Smooth muscle cell (in vitro differentiated cells): ENCODE data around the gene FAM78B. TPM values are rescaled to one million over a fixed set of nuclear protein-coding genes. Genes with fewer than 3 reads are reported as not detected.

Experiments
- DNase-seq: peaks from one replicate; lab custom pipeline; 2025; ENCODE audit not compliant: unreplicated experiment; lab: John Stamatoyannopoulos, UW
- H2AFZ ChIP-seq: fragments of 200-600 bp; sonication (generic); 2 replicates; pipeline ENCODE4 v1.6.0; 2016; ENCODE audit warnings: antibody characterized with exemption, low read depth, mild to moderate bottlenecking
- H3F3A ChIP-seq: fragments of 200-600 bp; sonication (generic); 2 replicates; pipeline ENCODE4 v1.6.0; 2017; ENCODE audit warnings: antibody characterized with exemption, low read depth
- H3K27ac ChIP-seq: fragments of 200-600 bp; sonication (generic); 2 replicates; pipeline ENCODE4 v1.5.1; 2016; ENCODE audit warnings: low read depth, mild to moderate bottlenecking
- H3K27me3 ChIP-seq: fragments of 200-600 bp; sonication (generic); 2 replicates; pipeline ENCODE4 v1.6.1; 2016; ENCODE audit warnings: low read depth, mild to moderate bottlenecking
- H3K36me3 ChIP-seq: fragments of 200-600 bp; sonication (generic); 2 replicates; pipeline ENCODE4 v1.5.1; 2016; ENCODE audit warnings: low read depth
- H3K4me1 ChIP-seq: fragments of 200-600 bp; sonication (generic); 2 replicates; pipeline ENCODE4 v1.5.1; 2016; ENCODE audit warnings: low read depth
- H3K4me2 ChIP-seq: fragments of 200-600 bp; sonication (generic); 2 replicates; pipeline ENCODE4 v1.6.0; 2016; ENCODE audit warnings: mild to moderate bottlenecking
- H3K4me3 ChIP-seq: fragments of 200-600 bp; sonication (generic); 2 replicates; pipeline ENCODE4 v1.5.1; 2016; ENCODE audit warnings: mild to moderate bottlenecking
- H3K79me2 ChIP-seq: fragments of 200-600 bp; sonication (generic); 2 replicates; pipeline ENCODE4 v1.6.0; 2016; ENCODE audit warnings: low read depth, mild to moderate bottlenecking
- H3K9ac ChIP-seq: fragments of 200-600 bp; sonication (generic); 2 replicates; pipeline ENCODE4 v1.6.0; 2016; ENCODE audit warnings: low read depth
- H3K9me3 ChIP-seq: fragments of 200-600 bp; sonication (generic); replicated peaks from 2 replicates; pipeline ENCODE4 v1.5.1; 2016; ENCODE audit warnings: low read depth
- H4K20me1 ChIP-seq: fragments of 200-600 bp; sonication (generic); 2 replicates; pipeline ENCODE4 v1.6.0; 2016; ENCODE audit warnings: low read depth
- WGBS: methylation state at CpG from one replicate; pipeline ENCODE4 v1.1.7; 2016; ENCODE audit warnings: low lambda C conversion rate; 5-methylcytosine and 5-hydroxymethylcytosine counted together
- polyA plus RNA-seq: library from polyadenylated mRNA; unstranded; fragments of >200 nt; fragmentation: Nextera tagmentation; extraction: Ambion mirVana; gene quantifications from 2 replicates; pipeline ENCODE4 v1.2.1, GENCODE V29; 2016
- total RNA-seq: library from RNA; depleted of rRNA; stranded (reverse); fragments of >200 nt; gene quantifications from 2 replicates; pipeline ENCODE4 v1.2.3, GENCODE V29; 2014
- TF ChIP-seq, protein P1 (sequence below): fragments of 200-600 bp; sonication (generic); IDR thresholded peaks from 2 replicates; pipeline ENCODE4 v1.5.1; 2017; ENCODE audit warnings: borderline replicate concordance, mild to moderate bottlenecking, antibody characterized with exemption; ENCODE audit not compliant: insufficient read depth, poor library complexity, severe bottlenecking

The FAM78B gene
- total and polyA plus RNA-seq, 2 experiments from 2014 or later, result 0.27 TPM; not detected in 1

DNA sequence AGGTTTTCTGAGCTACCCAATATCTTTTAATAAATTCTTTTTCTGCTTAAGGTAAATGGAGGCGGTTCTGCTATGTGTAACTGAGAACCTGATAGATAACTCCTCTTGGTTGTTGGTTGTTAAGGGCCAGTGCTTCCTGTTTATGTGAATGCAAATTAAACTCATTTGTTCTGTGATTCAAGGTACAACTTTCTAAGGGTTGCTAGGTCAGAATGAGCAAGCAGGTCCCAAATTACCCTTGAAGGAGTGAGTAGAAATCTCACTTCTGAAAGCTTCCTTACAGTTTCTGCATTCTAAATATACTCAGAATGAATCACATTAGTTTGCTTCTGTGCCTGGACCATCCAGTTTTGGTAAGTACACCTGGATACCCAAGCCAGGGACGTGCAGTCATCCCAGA lies 15.5 kb upstream of the FAM78B start:
- no peak for DNase-seq
- Histone ChIP-seq H3F3A (no peaks in the 10 kb centered on the region), H3K4me2 (no peak overlapping the region), H3K4me1 (no peaks in the 10 kb centered on the region), H3K27me3 (no peaks in the 10 kb centered on the region), H3K4me3 (no peak overlapping the region), H3K36me3 (no peaks in the 10 kb centered on the region), H3K27ac (no peak overlapping the region), H3K9me3 (no peaks in the 10 kb centered on the region), H4K20me1 (no peaks in the 10 kb centered on the region), H3K79me2 (no peaks in the 10 kb centered on the region), H3K9ac (no peak overlapping the region), H2AFZ (no peak overlapping the region)
- TF ChIP-seq, protein P1, sequence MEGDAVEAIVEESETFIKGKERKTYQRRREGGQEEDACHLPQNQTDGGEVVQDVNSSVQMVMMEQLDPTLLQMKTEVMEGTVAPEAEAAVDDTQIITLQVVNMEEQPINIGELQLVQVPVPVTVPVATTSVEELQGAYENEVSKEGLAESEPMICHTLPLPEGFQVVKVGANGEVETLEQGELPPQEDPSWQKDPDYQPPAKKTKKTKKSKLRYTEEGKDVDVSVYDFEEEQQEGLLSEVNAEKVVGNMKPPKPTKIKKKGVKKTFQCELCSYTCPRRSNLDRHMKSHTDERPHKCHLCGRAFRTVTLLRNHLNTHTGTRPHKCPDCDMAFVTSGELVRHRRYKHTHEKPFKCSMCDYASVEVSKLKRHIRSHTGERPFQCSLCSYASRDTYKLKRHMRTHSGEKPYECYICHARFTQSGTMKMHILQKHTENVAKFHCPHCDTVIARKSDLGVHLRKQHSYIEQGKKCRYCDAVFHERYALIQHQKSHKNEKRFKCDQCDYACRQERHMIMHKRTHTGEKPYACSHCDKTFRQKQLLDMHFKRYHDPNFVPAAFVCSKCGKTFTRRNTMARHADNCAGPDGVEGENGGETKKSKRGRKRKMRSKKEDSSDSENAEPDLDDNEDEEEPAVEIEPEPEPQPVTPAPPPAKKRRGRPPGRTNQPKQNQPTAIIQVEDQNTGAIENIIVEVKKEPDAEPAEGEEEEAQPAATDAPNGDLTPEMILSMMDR, result no peak
- 85% methylated on average over 2 of the region's 2 CpGs for WGBS

DNA sequence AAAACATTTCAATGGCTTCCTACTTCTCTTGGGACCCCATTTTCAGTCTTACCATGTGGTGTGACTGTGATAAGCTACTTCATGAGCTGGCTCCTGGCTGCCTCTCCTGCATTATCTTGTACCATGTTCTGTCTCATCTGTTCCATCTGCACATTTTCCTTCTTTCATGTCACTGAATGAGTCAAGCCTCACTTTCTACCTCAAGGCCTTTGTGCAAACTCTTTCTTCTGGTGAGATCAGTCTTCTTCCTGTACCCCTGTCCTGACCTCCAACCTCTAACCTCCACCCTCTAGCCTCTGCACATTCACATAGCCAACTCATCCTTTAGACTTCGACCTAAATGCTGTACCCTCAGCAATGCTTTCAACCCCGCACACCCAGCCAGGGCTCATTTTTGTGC lies 9.6 kb upstream of the FAM78B start:
- H3K4me2 ChIP-seq, result no peak overlapping the region
- H3K4me3 ChIP-seq, result no peak overlapping the region
- H2AFZ ChIP-seq, result no peak overlapping the region
- no peaks in the 10 kb centered on the region for H3K4me1 ChIP-seq
- H3K9me3 ChIP-seq, result no peaks in the 10 kb centered on the region
- no peak overlapping the region for H3K27ac ChIP-seq
- DNase-seq, result no peak
- WGBS, result 89% methylated on average over 2 of the region's 2 CpGs
- TF ChIP-seq, protein P1, result no peak
- no peak overlapping the region for H3K9ac ChIP-seq
- H3F3A ChIP-seq, result no peaks in the 10 kb centered on the region
- no peaks in the 10 kb centered on the region for H4K20me1 ChIP-seq
- no peaks in the 10 kb centered on the region for H3K36me3 ChIP-seq
- H3K27me3 ChIP-seq, result peaks cover 3% of the 10 kb centered on the region
- no peaks in the 10 kb centered on the region for H3K79me2 ChIP-seq

DNA sequence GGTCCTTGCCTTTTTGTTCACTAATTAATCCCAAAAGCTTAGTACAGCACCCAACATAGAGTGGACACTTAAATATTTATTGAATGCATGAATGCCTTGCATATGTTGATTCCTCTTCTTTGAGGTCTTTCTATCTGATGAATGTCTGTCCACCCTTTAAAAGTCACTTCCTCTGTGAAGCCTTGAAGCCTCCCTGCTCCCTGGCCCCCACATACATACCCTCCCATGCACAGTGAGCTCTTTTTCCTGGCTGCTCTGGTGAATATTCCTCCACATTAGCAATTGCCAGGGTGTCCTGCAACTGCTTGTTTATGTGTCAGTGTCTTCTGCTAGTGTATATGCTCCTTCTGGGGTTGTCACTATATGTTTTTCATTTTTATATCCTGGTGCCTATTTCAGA lies 8.2 kb upstream of the FAM78B start:
- Histone ChIP-seq H3K36me3 (no peaks in the 10 kb centered on the region), H3K9ac (no peak overlapping the region), H3K79me2 (no peaks in the 10 kb centered on the region), H3K4me2 (no peak overlapping the region), H3K27ac (no peak overlapping the region), H3K9me3 (no peaks in the 10 kb centered on the region), H4K20me1 (no peaks in the 10 kb centered on the region), H2AFZ (no peak overlapping the region), H3K4me3 (no peak overlapping the region), H3K27me3 (peaks cover 9% of the 10 kb centered on the region), H3K4me1 (no peaks in the 10 kb centered on the region), H3F3A (no peaks in the 10 kb centered on the region)
- TF ChIP-seq, protein P1, result no peak
- no peak for DNase-seq

DNA sequence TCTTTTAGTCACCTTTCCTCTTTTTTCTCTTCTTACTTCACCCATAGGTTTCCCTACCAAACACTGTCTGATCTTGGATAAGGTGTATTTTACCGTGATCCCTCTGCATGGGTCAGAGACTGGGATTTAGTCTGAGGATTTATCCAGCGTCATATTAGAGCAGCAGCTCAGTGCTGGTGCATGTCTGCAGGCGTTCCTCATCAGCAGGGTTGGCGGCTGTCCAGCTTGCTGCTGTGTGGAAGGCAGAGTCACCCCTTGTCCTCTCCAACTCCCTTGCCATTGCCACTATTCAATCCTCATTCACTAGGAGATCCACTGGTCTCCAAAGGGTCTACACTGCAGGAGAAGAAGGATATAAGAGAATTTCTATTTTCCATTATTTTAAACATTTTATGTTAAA lies 7.3 kb upstream of the FAM78B start:
- no peaks in the 10 kb centered on the region for H3K4me1 ChIP-seq
- TF ChIP-seq, protein P1, result no peak
- DNase-seq, result no peak

More for the DNA sequence above, 7.3 kb upstream of the FAM78B start:
- Histone ChIP-seq H4K20me1 (no peaks in the 10 kb centered on the region), H3F3A (no peaks in the 10 kb centered on the region), H3K36me3 (no peaks in the 10 kb centered on the region), H3K79me2 (no peaks in the 10 kb centered on the region), H3K27ac (no peak overlapping the region), H3K27me3 (peaks cover 11% of the 10 kb centered on the region), H3K4me2 (no peak overlapping the region), H3K9me3 (no peaks in the 10 kb centered on the region), H3K4me3 (no peak overlapping the region), H3K9ac (no peak overlapping the region), H2AFZ (no peak overlapping the region)
- WGBS, result 74% methylated on average over 4 of the region's 4 CpGs
